Small intestine (tissue), 7 donors: ENCODE measurements around the gene BEND4. TPM values are rescaled to one million over a fixed set of nuclear protein-coding genes. Genes with fewer than 3 reads are reported as not detected.

Experiments used
- DNase-seq, 2 donors: peaks; one replicate each; pipeline versions ENCODE4 v3.0.0 to v3.0.0-alpha.2; 2013
- FAIRE-seq: peaks from 2 replicates; lab custom pipeline; 2012; peaks lifted over from hg19 to GRCh38; lab: Jason Lieb, UNC
- H3K27ac ChIP-seq, 3 donors: one replicate each; pipeline ENCODE4 v1.5.1; 2013; ENCODE audit warnings: low read length in 2 of 3, mild to moderate bottlenecking in 2 of 3, control low read depth in 1 of 3, inconsistent platforms in 1 of 3, low read depth in 1 of 3, moderate library complexity in 1 of 3
- H3K27me3 ChIP-seq, 3 donors: one replicate each; pipeline ENCODE4 v1.6.1; 2013; ENCODE audit warnings: low read length in 3 of 3, inconsistent platforms in 1 of 3; ENCODE audit not compliant: control insufficient read depth in 3 of 3, insufficient read depth in 3 of 3
- H3K36me3 ChIP-seq, 3 donors: one replicate each; pipeline ENCODE4 v1.6.1; 2013; ENCODE audit warnings: low read length in 3 of 3, inconsistent platforms in 1 of 3, low read depth in 1 of 3, mild to moderate bottlenecking in 1 of 3, moderate library complexity in 1 of 3; ENCODE audit not compliant: control insufficient read depth in 3 of 3, insufficient read depth in 2 of 3
- H3K4me1 ChIP-seq, 3 donors: one replicate each; pipeline ENCODE4 v1.6.1; 2013; ENCODE audit warnings: low read length in 2 of 3, inconsistent platforms in 1 of 3, low read depth in 1 of 3, mild to moderate bottlenecking in 1 of 3, moderate library complexity in 1 of 3; ENCODE audit not compliant: control insufficient read depth in 3 of 3, insufficient read depth in 2 of 3
- H3K4me3 ChIP-seq, 3 donors: one replicate each; pipeline ENCODE4 v1.5.1; 2013; ENCODE audit warnings: low read length in 3 of 3, control low read depth in 1 of 3, inconsistent platforms in 1 of 3, low read depth in 1 of 3, mild to moderate bottlenecking in 1 of 3, moderate library complexity in 1 of 3
- H3K9me3 ChIP-seq, 2 donors: one replicate each; pipeline ENCODE4 v1.6.1; 2013; ENCODE audit warnings: low read depth in 1 of 2, low read length in 1 of 2; ENCODE audit not compliant: control insufficient read depth in 2 of 2, insufficient read depth in 1 of 2
- WGBS, 3 donors: extraction: QIAGEN DNeasy Blood & Tissue Kit; methylation state at CpG; one replicate each; pipeline ENCODE4 v1.1.7; 2013; 5-methylcytosine and 5-hydroxymethylcytosine counted together
- polyA plus RNA-seq, 4 donors: library from polyadenylated mRNA; stranded (reverse) in 3 of 4; unstranded in 1 of 4; fragments of 200-250 nt in 3 of 4; fragments of 120-200 nt in 1 of 4; gene quantifications; one replicate each; pipeline versions ENCODE4 v1.2.1 to v1.2.3, GENCODE V29; 2013
- donor health status: healthy with polysubstance abuse.
- donor health status: control.
- donor health status: control.
- donor health status: Bipolar disorder and iron deficiency.
- donor health status: healthy.

The BEND4 gene
- polyA plus RNA-seq, 4 donors, result 0.10 to 1.8 TPM; not detected in 2

- 87 to 90% (median 87%) methylated on average over 7 of the region's 7 CpGs for WGBS, 3 donors
- DNase-seq (no peak), FAIRE-seq (no peak)
- Histone ChIP-seq H3K36me3 (no peaks in the 10 kb centered on the region), H3K27me3 (no peaks in the 10 kb centered on the region), H3K9me3 (no peaks in the 10 kb centered on the region), H3K4me3 (no peak overlapping the region), H3K27ac (no peak overlapping the region), H3K4me1 (no peaks in the 10 kb centered on the region)
Observed at GRCh38 chr4:42132099-42132498, 20.4 kb downstream of the BEND4 start.

- Histone ChIP-seq H3K4me3 (no peak overlapping the region), H3K36me3 (no peaks in the 10 kb centered on the region), H3K9me3 (no peaks in the 10 kb centered on the region), H3K4me1 (no peaks in the 10 kb centered on the region), H3K27me3 (peaks cover 0 to 7% (median 0%) of the 10 kb centered on the region in 3 donors), H3K27ac (no peak overlapping the region)
- 52 to 76% (median 61%) methylated on average over 2 of the region's 2 CpGs for WGBS, 3 donors
- FAIRE-seq (no peak), DNase-seq (no peak)
Observed at GRCh38 chr4:42123071-42123644, 29.3 kb downstream of the BEND4 start.

GRCh38 chr4:42122237-42122636 is 30.2 kb downstream of the BEND4 start:
- FAIRE-seq, result no peak
- Histone ChIP-seq H3K4me3 (no peak overlapping the region), H3K36me3 (no peaks in the 10 kb centered on the region), H3K27ac (no peak overlapping the region), H3K4me1 (no peaks in the 10 kb centered on the region), H3K27me3 (peaks cover 0 to 11% (median 0%) of the 10 kb centered on the region in 3 donors), H3K9me3 (no peaks in the 10 kb centered on the region)
- WGBS, 3 donors, result 49 to 75% (median 54%) methylated on average over 4 of the region's 4 CpGs
- no peak for DNase-seq

- FAIRE-seq (no peak), DNase-seq (no peak)
- Histone ChIP-seq H3K4me3 (no peak overlapping the region), H3K27me3 (peaks cover 0 to 12% (median 0%) of the 10 kb centered on the region in 3 donors), H3K9me3 (no peaks in the 10 kb centered on the region), H3K4me1 (no peaks in the 10 kb centered on the region), H3K27ac (no peak overlapping the region), H3K36me3 (no peaks in the 10 kb centered on the region)
- 58 to 72% (median 62%) methylated on average over 12 of the region's 12 CpGs for WGBS, 3 donors
Observed at GRCh38 chr4:42119886-42120285, 32.6 kb downstream of the BEND4 start.

GRCh38 chr4:42112846-42113245 is 39.6 kb downstream of the BEND4 start:
- no peaks in the 10 kb centered on the region for H3K9me3 ChIP-seq
- no peaks in the 10 kb centered on the region for H3K4me1 ChIP-seq
- H3K27ac ChIP-seq, result no peak overlapping the region
- no peak for FAIRE-seq
- WGBS, 3 donors, result 55 to 77% (median 74%) methylated on average over 3 of the region's 3 CpGs
- no peak for DNase-seq
- H3K27me3 ChIP-seq, result peaks cover 0 to 5% (median 0%) of the 10 kb centered on the region in 3 donors
- H3K4me3 ChIP-seq, result no peak overlapping the region
- H3K36me3 ChIP-seq, result no peaks in the 10 kb centered on the region

GRCh38 chr4:42104521-42104920 is 47.9 kb downstream of the BEND4 start:
- no peaks in the 10 kb centered on the region for H3K36me3 ChIP-seq
- no peak overlapping the region for H3K27ac ChIP-seq
- FAIRE-seq (no peak), DNase-seq (no peak)
- WGBS, 3 donors, result 35 to 46% (median 35%) methylated on average over 2 of the region's 2 CpGs
- no peaks in the 10 kb centered on the region for H3K27me3 ChIP-seq
- no peaks in the 10 kb centered on the region for H3K4me1 ChIP-seq
- H3K4me3 ChIP-seq, result no peak overlapping the region
- H3K9me3 ChIP-seq, result no peaks in the 10 kb centered on the region

GRCh38 chr4:42101446-42101975 is 50.9 kb downstream of the BEND4 start:
- no peaks in the 10 kb centered on the region for H3K4me1 ChIP-seq
- H3K27me3 ChIP-seq, result no peaks in the 10 kb centered on the region
- no peak overlapping the region for H3K4me3 ChIP-seq
- H3K27ac ChIP-seq, result no peak overlapping the region
- no peaks in the 10 kb centered on the region for H3K36me3 ChIP-seq
- no peaks in the 10 kb centered on the region for H3K9me3 ChIP-seq
- DNase-seq (no peak), FAIRE-seq (no peak)
- 90 to 95% (median 95%) methylated on average over 8 of the region's 8 CpGs for WGBS, 3 donors

GRCh38 chr4:42088386-42088785 is 64.1 kb downstream of the BEND4 start:
- DNase-seq (no peak), FAIRE-seq (no peak)
- H3K9me3 ChIP-seq, result no peaks in the 10 kb centered on the region
- H3K27ac ChIP-seq, result no peak overlapping the region
- no peaks in the 10 kb centered on the region for H3K27me3 ChIP-seq
- WGBS, 3 donors, result 91 to 97% (median 96%) methylated on average over 6 of the region's 6 CpGs
- no peaks in the 10 kb centered on the region for H3K4me1 ChIP-seq
- peaks cover 0 to 11% (median 2%) of the 10 kb centered on the region in 3 donors for H3K36me3 ChIP-seq
- no peak overlapping the region for H3K4me3 ChIP-seq

GRCh38 chr4:42083816-42084215 is 68.6 kb downstream of the BEND4 start:
- Histone ChIP-seq H3K36me3 (peaks cover 4 to 13% (median 5%) of the 10 kb centered on the region in 3 donors), H3K4me1 (no peaks in the 10 kb centered on the region), H3K27ac (no peak overlapping the region), H3K27me3 (no peaks in the 10 kb centered on the region), H3K4me3 (no peak overlapping the region), H3K9me3 (no peaks in the 10 kb centered on the region)
- no peak for DNase-seq
- no peak for FAIRE-seq
- WGBS, 3 donors, result 89 to 97% (median 96%) methylated on average over 1 of the region's 1 CpG
